GM21786 (cell line): ENCODE results near the gene RBBP5.

Source experiments
- ATAC-seq: cut with Tn5 transposase; IDR thresholded peaks from one replicate; pipeline ENCODE4 v1.9.1; 2021; ENCODE audit not compliant: unreplicated experiment

RBBP5 gene

DNA sequence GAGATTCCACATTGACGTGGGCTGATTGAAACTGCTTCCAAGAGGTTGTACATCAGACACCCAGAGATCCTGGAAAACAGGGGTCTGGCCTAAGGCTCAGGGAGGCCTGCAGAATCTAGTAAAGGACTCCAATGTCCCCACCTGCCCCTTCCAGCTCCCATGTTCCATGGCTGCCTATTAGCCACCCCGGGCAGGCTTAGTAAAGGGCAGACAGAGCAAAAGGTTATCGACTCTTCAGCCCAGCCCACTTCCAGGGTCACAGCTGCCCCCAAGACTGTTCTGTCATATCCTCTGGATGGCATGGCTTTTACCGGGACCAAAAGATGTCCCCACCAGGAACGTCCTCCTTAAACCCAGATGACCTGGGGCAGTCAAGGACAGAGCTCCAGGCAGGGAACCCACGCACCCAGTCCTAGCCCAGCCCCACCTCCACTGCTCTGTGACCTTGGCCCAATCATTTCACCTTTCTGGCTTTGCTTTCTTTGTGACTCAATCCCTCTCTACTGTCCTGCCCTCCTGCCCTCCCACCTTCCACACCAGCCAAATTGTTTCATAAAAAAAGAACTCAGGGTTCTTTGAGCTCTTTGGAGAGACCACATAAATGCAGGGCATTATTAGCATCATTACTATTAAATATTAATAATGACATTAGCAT, 83.5 kb downstream of the RBBP5 start:
- ATAC-seq, result no peak

DNA sequence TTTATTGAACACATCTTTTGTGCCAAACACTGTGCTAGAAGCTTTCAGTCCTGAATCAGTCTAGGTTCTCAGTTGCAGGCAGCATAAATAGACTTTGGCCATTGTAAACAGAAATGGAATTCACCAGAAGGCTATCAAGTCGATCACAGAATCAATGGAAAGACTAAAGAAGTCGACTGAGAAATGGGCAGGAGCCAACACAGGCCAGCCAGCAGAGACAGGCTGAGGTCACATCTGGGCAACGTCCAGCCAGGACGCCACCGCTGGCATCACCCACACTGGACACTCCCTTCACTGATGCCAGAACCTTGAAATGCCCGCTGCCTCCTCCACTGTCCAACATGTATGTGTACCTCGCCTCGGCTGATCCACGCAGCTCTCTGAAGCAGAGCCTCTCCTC, 84.2 kb downstream of the RBBP5 start:
- ATAC-seq, result no peak
